GM19328 (cell line): ENCODE measurements around the gene SYTL5.

ENCODE experiments used
- ATAC-seq: cut with Tn5 transposase; IDR thresholded peaks from one replicate; pipeline ENCODE4 v1.9.1; 2021; ENCODE audit warnings: mild to moderate bottlenecking, moderate library complexity; ENCODE audit not compliant: unreplicated experiment

Gene SYTL5

DNA sequence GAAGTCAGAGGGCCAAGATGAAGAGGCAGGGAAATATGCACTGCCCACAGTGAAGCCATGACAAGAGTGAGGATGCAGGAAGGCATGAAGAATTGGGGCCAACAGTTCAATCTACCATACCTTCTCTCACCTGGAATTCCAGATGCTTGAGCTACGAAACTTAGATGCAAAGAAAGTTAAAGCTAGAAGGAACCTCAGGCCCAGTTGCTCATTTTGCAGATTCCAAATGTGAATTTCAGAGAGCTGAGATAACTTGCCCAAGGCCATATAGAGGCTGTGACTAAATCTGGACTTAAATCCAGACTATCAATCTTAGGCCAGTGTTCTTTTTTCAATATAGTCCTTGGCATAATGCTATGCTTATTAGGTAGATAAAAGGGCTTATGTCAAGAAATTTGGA is 121.6 kb downstream of the SYTL5 start:
- no peak for ATAC-seq

DNA sequence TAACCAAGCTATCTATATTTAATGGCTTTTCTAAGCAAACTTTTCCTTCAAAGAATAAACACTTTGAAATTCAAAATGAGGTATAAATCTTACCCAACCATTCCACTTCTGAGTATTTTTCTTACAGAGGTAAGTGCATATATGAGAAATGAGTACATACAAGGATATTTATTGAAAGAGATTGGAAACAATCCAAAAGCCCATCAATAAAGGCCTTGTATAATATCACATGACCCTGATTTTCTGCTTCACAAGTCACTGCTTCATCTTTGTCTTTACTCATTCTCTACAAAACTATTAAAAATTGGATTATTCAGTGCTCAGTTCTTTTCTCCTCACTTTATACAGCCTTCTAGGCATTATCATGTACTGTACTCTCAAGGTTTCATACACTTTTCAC is 123.0 kb downstream of the SYTL5 start:
- ATAC-seq: no peak

DNA sequence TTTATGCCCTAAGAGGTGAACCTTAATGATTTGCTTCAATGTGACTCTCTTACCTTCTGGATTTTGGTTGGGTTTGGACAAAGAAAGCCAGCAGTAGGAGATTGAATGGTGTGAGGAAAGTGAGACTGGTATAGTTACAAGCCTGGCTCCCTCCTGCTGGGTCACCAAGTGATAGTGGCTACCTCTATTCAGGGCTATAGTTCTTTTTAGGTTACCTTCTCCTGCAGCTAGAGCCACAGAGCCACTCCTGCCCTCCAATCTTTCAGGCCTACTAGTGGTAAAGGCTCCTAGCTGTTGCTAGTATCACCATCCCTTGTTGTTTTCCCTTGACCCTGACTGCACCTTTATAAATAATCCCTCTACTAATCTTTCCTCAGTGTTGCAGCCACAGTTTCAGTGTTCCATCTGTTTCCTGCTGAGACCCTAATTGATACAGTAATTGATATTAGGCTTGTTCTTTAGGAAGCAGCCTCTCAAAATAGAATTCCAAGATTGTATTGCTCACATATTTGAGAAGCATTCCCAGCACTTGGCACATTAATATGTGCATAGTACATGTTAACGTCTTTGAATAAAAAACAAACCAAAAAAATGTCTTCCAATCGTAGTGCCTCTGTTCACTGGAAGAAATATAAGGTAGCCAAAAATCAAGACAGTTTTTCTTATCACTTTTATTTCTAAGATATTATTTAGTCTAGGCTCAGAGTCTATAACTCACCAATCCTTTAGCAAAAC is 132.0 kb downstream of the SYTL5 start:
- ATAC-seq: no peak

DNA sequence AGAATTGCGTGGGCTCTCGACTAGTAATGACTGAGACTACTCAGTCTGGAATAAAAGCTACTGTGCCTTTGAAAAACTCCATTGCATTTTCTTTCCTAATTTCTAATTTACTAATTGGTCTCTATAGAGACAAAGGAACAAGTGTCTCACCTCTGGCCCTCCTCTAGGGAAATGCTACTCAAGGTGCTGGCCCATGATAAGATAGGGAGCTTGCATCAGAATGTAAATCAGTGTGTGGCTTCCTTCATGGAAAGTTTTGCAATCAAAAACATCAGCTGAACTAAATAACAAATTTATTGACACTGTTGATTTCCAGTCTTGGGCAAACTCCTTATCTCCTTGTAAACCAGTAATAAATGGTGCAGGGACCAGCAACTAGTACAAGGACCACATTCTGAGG is 132.5 kb downstream of the SYTL5 start:
- no peak for ATAC-seq

DNA sequence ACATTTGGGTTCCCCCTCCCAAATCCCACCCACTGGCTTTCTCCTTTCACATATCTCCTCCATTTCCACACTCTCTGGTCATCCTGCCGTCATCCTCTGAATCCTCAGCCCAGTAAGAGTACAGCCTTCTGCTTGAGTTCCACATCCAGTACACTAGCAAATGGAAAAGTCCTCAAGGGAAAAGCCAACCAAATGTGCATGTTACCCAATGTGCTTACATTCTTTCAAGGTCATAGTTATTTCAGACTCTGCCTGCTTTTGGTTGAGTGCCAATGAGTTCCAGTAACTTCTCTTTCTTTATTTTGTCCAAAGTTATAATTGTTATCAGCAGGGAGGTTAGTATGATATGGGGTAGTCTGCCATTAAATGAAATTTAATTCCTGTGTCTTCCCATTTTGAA is 136.3 kb downstream of the SYTL5 start:
- ATAC-seq: no peak

DNA sequence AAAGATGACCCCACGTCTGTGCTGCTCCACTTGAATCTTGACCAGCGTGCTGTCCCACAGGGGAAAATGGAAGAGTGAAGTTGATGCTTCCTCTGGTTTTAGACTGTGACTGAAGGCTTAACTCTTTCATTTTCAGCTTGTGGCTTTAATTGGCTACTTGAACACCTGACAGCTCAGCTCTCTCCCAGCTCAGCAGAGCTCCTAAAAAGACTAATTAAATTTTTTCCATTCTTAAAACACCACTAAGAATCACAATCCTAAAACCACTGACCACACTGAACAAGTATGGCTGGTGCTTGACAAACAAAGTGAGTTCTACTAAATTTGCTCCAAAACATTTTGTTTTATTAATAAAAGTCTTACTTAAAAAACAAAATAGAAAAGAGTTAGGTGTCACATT is 142.7 kb downstream of the SYTL5 start:
- ATAC-seq: no peak

DNA sequence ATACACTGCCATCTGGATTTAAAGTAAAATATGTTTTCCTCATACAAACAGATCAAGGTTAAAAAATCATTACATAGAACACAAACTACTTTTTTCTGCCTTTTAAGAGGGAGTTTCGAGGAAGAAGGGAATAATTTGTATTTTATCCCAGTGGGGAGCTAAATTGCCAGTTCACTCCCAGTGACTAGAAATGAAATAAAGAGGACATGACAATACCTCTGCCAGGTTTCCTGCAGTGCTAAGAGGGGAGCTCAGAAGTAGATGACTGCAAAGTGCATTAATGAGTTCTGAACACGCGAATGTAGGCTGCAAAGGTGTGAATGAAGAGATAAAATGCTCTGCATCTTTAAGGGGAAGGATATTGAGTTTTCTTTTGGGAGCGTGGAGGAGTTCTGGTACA is 144.6 kb downstream of the SYTL5 start:
- no peak for ATAC-seq

DNA sequence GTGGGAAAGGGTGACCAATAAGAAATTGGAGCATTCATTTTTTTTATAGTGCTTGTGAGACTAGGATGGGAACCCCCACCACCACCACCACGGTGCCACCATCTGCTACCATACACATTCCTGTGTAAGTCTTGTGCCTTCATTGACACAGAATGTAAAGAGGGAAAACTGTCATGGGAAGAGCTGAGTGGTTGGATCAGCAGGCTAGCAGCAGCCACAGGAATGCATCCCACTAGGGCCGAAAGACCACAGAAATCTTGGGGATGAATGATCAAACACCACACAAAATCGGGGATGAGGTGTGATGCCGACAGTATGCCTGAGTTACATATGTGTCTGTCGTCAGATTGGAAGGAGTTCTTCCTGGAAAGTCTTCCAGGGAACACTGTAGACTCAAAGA is 145.1 kb downstream of the SYTL5 start:
- ATAC-seq: no peak

DNA sequence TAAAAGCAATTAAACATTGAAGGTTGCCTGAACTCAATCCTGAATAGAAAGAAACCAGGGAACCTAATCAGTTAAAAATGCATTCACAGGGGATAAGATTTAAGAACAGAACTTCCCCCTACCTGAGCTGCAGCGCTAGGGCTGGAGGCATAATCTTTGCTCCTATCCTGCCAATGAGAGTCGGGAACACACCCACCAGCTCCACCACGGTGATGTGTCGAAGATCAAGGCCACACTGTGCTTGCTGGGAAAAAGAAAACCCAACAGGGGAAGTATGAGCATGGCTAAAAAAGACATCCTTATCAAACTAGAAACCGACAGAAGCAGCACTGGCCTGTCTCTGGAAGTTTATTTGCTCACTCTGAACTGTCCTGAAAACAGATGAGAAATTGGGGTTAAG is 148.0 kb downstream of the SYTL5 start:
- ATAC-seq: no peak

DNA sequence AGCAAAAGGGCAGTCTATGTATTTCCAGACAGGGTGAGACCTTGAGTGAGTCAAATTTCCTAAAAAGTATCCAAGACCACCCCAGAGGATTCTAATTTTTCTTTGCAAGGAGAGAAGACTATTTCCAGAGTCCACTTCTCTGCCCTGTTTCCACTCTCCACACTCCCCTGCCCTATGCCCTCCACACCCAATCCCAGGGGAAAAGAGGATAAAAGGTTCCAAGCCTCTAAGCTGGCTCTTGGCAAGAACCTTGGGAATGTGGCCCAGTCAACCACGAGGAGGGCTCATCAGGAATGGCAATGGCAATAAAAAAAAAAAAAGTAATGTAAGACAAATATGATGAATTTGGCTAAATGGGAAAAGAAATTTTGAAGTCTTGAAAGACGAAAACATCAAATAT is 148.5 kb downstream of the SYTL5 start:
- ATAC-seq: no peak

DNA sequence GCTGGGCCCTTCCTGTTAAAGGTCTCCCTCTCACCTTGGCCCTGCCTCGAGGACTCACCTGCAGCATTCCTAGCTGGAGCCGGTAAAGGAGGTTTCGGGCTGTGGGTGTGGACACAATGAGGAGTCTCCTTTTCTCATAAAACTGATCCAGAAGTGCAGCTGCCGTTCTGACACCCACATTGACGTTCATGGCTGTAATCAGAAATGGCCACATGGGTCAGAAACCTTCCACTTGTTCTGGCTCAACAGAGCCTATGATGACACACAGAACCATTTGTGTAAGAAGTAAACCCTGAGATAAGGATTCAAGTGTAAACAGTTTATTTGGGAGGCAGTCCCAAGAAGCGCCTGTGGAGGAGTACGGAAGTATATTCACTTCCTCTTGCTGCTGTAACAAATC is 150.5 kb downstream of the SYTL5 start:
- no peak for ATAC-seq

DNA sequence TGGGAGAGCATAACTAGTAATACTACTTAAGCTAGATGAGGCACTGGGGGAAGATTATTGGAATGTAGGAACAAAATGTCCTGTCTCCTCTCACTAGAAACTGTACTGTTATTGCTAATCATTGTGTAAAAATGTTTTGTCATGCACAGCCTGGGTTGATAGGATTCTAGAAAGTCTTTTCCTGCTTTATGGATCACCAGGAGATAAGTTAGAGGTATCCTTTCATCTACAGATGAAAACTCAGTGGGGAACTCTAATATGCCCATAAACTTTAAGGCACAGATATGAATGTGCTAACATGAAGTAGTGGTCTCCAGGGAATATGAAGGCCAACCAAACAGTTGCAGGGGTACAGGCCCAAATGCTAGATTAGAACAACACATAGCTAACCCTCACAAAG is 156.8 kb downstream of the SYTL5 start:
- ATAC-seq: no peak

DNA sequence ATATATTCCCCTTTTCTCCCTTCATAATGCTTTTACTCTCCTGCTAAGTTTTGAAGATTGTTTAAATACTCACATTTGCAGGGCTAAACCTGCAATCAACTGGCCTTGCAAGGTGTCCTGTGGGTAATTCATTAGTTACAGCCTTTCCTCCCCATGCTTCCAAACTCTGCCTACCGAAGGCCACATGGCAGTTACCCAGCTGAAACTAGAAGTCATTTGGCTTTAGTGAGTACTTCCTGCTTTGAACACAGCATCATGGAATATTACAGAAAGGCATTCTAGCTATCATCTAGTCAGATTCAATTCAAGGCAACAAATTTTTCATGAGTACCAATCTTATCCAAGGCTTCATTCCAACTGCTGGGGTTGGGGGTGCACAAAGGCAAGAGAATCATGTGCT is 158.7 kb downstream of the SYTL5 start:
- ATAC-seq: no peak

DNA sequence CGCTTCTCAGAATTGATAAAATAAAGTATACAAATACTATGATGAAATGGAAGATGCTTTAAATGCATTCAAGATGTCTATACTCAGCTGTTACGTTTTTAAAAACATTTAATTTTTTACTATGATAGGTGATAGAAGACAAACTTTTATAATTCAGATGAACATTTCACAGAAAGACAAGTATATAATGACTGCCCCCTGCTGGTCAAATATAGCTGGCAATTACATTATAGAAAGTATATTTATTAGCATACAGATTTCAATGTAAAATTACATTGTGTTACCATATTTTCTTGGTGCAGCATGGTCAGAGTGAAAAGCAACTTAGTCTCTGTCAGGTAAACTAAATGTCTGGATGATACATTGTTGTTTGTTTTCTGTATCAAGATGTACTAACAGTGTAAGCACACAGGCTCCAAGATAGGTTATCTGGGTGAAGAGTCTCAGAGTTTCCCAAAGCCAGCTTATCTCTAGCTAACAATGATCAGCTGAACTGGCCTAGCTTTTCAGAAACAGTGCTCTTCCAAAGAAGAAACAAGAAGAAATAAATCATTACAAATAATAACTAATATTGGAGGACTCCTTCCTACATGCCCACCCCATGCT is 160.2 kb downstream of the SYTL5 start:
- ATAC-seq: no peak

DNA sequence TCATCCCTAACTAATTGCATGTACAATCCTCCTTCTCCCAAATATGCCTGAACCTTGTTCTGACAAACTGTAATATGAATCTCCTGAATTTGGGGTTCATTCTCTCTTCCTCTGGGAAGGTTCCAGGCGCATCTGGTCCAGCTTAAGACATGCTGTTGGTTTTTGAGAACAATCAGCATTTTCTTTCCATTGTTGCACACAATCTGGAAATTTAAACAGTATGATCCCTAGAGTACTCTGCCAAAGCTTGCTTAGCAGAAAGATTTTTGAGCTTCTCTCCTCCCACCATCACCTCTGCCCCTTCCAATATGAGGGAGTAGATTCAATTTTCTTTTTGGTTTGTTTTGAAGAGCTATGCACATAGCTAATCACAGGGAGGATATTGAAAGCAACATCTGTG is 164.2 kb downstream of the SYTL5 start:
- ATAC-seq: no peak

DNA sequence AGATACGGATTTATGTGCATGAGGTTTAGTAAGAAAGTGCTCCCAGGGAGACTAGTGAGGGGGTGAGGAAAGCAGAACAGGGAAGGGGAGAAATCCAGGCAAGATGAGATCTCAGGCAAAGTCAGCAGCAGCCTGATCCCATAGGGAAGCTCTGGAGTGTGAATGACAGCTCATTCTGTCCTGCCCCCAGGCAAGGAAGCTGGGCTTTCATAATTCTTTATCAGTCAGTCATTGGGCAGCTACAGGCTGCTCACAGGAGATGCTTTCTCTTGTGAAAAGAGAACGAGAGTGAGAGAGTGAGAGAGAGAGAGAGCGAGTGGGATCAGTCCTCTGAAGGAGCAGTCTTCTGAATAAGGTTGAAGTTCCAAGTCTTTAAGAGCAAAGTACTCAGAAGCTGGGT is 166.2 kb downstream of the SYTL5 start:
- ATAC-seq: no peak

DNA sequence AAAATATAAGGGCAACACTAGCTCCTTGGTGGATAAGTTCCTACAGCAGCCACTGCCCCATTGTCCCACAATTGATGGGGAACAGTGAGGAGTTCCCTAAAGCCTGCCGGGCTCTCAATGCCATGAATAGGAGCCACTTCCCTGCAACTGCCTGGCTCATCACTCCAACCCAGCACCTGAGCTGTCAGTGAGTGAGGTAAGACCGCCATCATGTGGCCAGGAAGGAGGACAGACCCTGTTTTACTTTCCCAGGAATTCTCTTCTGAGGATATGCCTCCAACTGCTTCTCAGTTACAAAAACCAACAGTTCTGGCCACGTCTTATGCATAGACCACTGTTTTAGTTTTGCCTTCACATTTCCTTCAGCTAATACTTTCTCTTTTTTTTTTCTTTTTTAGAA is 168.8 kb downstream of the SYTL5 start:
- no peak for ATAC-seq

DNA sequence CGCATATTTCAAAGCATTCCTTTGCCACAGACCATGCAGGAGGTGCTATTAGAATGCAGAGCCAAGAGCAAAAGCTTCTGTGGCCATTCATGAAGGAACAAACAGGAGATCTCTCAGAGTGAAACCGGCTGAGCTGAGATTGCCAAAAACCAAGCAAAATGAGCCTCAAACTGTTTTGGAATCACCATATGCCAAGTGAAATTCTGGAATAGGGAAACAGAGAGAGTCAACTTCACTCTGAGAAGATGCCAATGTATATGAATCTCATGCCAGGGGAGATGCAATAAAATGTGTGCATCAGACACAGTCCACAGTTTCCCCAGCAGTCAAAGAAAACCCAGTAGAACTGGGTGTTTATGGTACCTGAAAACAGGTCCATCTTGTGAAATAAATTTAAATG is 172.0 kb downstream of the SYTL5 start:
- no peak for ATAC-seq
